Omental fat pad (tissue), 4 donors: ENCODE measurements around the gene POLH. TPM values are rescaled to one million over a fixed set of nuclear protein-coding genes. Genes with fewer than 3 reads are reported as not detected.

Experiments
- ATAC-seq: fragments of 150-250 bp; one replicate; pipeline ENCODE4 v1.9.1; 2016; ENCODE audit warnings: mild to moderate bottlenecking, moderate library complexity; ENCODE audit not compliant: low FRiP score
- DNase-seq: peaks from one replicate; pipeline ENCODE4 v3.0.0-alpha.2; 2019; ENCODE audit warnings: low spot score
- total RNA-seq, 4 donors: library from RNA; depleted of rRNA; stranded (reverse); fragments of >200 nt; gene quantifications; one replicate each; pipeline ENCODE4 v1.1.0, GENCODE V29; 2016
- TF ChIP-seq, protein P1 (sequence below), 3 donors: fragments of 450-650 bp; IDR thresholded peaks; one replicate each; pipeline ENCODE4 v1.5.1; 2016 to 2017; ENCODE audit warnings: antibody characterized with exemption in 3 of 3, mild to moderate bottlenecking in 3 of 3, moderate library complexity in 2 of 3

POLH gene
- total RNA-seq, 4 donors from 2014 or later, result 8.3 to 11.0 (median 9.2) TPM

DNA sequence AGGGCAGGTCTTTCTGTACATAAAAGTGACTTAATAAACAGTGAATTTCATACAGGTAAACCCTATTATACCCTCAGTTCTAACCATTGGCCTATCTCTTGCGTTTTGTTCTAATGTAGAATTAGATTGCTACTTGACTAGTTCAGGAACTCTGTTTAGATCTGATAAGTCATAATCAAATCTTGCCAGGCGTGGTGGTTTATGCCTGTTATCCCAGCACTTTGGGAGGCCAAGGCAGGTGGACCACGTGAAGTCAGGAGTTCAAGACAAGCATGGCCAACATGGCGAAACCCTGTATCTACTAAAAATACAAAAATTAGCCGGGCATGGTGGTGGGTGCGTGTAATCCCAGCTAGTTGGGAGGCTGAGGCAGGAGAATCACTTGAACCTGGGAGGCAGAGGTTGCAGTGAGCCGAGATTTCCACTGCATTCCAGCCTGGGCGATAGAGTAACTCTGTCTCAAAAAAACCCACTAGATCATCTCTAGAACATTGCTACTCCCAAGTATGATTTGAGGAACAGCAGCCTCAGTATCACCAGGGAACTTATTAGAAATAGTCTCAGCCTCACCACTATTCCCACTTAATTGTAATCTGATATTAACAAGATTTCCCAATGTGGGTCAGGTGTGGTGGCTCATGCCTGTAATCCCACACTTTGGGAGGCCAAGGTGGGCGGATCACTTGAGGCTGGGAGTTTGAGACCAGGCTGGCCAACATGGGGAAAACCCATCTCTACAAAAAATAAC, 40.9 kb downstream of the POLH start:
- DNase-seq, result no peak
- TF ChIP-seq, protein P1, sequence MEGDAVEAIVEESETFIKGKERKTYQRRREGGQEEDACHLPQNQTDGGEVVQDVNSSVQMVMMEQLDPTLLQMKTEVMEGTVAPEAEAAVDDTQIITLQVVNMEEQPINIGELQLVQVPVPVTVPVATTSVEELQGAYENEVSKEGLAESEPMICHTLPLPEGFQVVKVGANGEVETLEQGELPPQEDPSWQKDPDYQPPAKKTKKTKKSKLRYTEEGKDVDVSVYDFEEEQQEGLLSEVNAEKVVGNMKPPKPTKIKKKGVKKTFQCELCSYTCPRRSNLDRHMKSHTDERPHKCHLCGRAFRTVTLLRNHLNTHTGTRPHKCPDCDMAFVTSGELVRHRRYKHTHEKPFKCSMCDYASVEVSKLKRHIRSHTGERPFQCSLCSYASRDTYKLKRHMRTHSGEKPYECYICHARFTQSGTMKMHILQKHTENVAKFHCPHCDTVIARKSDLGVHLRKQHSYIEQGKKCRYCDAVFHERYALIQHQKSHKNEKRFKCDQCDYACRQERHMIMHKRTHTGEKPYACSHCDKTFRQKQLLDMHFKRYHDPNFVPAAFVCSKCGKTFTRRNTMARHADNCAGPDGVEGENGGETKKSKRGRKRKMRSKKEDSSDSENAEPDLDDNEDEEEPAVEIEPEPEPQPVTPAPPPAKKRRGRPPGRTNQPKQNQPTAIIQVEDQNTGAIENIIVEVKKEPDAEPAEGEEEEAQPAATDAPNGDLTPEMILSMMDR (IDR thresholded peaks at IDR 0.05), result no peak

DNA sequence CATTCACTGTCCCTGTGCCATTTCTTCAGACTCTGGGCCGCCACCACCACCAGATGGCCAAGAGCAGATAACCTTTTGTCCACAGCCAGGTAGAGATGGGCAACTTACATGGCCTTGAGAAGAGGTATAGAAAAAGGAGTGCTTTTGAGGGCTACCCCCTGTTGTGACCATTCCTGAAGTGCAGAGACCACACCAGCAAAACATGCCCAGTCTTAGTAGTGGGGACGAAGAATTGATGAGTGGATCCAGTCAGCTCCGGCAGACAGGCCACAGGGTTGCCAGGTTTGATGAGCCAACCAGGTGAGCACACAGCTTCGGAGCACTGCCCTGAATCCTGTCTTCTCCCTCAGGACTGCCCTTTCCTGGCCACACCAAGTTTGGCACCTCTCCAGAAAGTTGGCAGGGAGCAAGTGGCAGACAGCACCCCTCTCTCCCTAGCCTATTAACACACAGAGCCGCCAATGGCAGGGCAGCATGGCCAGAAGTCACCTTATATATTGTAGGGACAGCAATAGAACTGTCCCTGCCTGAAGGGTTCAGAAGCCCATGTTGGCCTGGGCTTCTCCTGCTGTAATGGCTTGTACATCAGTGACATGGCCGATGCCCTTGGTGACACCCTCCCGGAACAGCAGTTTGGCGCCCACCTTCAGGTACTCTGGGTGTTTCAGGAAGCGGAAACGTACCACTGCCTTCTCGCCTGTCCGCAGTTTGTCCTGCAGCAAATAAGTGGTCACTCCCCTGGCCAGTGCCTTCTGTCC, 45.3 kb downstream of the POLH start:
- ATAC-seq (no peak), DNase-seq (no peak)
- TF ChIP-seq, protein P1 (IDR thresholded peaks at IDR 0.05), result no peak

More for the DNA sequence above, 40.9 kb downstream of the POLH start:
- no peak for ATAC-seq

DNA sequence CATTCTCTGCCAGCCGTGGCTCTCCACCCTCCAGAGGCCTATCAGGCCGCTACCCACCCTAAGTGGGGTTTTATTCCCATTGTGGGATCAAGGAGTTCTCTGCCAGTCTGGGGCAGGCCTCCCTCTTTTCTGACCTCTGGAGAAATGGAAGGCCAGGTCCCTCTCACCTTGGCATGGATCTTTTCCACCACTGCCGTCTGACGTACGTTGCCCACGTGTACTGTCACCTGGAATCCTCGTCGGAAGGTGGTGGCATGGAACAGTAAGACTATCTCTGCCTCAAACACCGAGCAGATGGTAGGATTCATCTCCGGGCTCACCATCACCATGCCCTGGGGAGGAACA, 45.8 kb downstream of the POLH start:
- ATAC-seq (no peak), DNase-seq (no peak)
- TF ChIP-seq, protein P1 (IDR thresholded peaks at IDR 0.05), result no peak

DNA sequence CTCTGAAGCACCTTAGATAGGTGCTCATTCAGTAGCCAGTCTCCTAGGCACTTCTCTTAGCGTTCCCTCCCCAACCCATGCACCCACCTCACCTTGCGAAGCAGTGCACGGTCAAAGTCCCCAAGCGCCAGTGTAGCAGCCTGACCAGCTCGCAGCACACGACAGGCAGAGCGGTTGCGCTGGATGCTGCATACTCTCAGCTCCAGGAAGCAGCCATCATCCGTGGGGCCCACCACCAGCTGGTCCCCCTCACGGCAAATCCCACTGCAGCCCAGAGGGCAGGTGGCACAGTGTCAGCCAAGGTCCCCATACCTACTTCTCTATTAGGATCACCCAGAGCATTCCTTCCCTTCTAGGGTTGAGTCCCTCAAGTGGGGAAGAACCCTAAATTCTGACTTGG, 46.6 kb downstream of the POLH start:
- TF ChIP-seq, protein P1 (IDR thresholded peaks at IDR 0.05), result no peak
- DNase-seq (no peak), ATAC-seq (no peak)

DNA sequence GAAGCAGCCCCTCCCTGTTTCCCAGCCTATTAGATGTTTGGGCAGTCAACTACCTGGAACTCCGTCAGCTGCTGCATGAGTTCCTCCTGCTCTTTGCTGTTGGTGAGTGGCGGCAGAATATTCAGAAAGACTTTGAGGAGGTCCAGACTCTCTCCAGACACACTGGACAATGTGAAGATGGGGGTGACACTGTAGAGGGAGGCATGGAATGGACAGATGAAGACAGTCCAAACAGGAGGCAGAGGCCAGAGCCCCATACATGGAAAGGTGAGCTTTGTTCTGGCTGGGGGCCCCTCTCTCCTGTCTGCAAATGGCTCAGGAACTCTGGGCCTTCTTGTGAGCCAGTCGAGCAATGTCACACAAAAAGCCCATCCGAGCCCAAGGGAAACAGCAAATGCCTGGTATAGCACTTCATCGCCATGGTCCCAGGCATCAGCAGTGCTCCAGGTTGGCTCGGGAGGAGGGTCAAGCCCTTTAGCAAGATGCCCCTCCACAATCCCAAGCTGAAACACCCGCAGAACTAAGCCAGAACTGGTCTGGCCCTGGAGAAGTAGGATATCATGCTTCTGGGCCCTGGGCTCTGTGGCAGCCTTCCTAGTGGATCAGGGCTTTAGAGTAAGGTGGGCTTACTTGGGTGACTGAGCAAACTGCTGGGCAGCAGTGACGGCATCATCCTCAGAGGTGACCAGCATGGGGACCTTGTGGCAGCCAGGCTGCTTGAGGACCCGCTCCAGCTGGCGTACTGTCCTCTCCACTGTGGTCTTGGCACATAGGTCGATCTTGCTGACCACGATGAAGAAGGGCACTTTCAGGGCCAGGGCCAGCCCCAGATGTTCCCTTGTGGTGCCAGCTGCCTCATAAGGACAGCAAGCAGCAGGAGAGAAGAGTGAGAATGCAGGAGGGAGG, 48.1 kb downstream of the POLH start:
- ATAC-seq (no peak), DNase-seq (no peak)
- TF ChIP-seq, protein P1 (IDR thresholded peaks at IDR 0.05), result no peak

DNA sequence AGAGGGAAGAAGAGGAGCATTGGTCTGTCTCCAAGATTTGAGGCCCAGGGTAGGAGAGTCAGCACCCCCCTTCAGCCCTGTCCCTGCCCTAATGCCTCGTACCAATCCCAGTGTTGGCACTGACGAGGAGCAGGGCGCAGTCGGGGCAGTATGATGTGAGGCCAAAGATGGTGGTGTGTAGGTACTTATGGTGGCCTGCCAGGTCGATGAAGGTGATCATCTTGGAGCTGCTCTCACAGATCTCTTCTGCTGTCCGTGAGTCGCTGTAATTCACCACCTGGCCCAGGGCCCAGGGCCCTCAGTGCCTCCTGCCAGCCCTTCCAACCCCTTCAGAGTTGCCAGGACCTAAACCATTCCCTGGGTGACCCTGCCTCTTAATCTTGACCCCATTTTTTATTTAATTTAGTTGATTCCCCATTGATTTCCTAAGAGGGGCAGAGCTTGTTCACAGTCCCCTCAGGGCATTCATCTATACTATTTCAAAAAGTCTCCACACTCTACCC, 48.9 kb downstream of the POLH start:
- ATAC-seq (no peak), DNase-seq (no peak)
- TF ChIP-seq, protein P1 (IDR thresholded peaks at IDR 0.05), result no peak
